Measurements from ENCODE around the gene SAMD11. TPM values are rescaled to one million over a fixed set of nuclear protein-coding genes. Genes with fewer than 3 reads are reported as not detected.

Gene SAMD11
- total and polyA plus RNA-seq, 2 donors (not counting 1 experiment from before 2014, with no cell fraction given), result not detected

DNA sequence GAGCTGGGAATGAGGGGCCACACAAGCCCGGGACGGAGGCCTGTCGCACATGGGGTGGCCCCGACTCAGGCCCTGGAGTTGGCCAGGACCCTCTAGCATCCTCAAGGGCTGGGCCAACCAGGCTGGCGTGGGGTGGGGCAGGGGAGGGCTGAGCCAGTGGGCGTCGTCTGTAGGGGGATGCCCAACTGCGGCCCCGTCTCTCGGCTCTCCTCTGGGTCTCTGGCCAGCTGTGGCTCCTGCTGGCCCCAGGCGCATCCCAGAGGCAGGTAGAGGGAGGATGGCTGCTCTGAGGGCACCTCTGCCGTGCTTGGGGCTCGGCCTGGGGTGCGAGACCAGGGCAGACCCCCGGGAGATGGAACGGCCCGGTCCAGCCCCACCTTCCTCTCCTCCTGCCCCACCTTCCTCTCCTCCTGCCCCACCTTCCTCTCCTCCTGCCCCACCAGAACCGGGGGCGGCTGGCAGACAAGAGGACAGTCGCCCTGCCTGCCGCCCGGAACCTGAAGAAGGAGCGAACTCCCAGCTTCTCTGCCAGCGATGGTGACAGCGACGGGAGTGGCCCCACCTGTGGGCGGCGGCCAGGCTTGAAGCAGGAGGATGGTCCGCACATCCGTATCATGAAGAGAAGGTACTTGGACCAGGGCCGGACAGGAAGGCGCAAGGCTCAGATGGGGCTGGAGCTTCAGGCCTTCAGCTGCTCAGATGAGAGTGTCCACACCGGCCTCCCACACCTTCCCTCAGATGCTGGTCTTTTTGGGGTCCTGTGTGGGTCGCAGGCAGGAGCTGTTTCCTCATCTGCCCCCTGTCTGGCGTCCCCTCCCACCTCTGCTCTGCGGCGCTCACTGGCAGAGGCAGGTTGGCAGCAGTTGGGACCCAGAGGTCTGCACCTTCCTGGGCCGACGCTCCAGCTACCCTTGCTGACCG lies 6.2 kb downstream of the SAMD11 start:
- H3K4me3 Mint-ChIP-seq, result no peak overlapping the region
- Histone ChIP-seq H3K4me2 (replicated peaks; ENCODE audit: low read depth, low read length, poor library complexity, severe bottlenecking) (no peak overlapping the region), H3K4me1 (ENCODE audit: control insufficient read depth in 2 of 2, insufficient read depth in 2 of 2, low read length in 2 of 2) (peaks cover 7 to 13% of the 10 kb centered on the region in 2 donors), H3K9me3 (ENCODE audit: control extremely low read depth in 1 of 3, control insufficient read depth in 2 of 3, insufficient read depth in 1 of 3, low read length in 2 of 3) (no peaks in the 10 kb centered on the region), H3K4me3 (ENCODE audit: control extremely low read depth in 1 of 5, extremely low read depth in 1 of 5, insufficient read depth in 1 of 5, low read depth in 2 of 5, low read length in 4 of 5) (no peak overlapping the region), H3K27me3 (replicated peaks in 1 of 4; ENCODE audit: control extremely low read depth in 1 of 4, control insufficient read depth in 3 of 4, insufficient read depth in 4 of 4, low read length in 3 of 4) (peaks cover 0 to 60% (median 12%) of the 10 kb centered on the region in 4 experiments), H3K9ac (ENCODE audit: low read length) (no peak overlapping the region), H3K79me2 (ENCODE audit: control insufficient read depth, insufficient read depth, low read length) (no peaks in the 10 kb centered on the region), H3K27ac (ENCODE audit: low read length in 2 of 2) (no peak overlapping the region), H2AFZ (ENCODE audit: insufficient read depth, low read depth, low read length, poor library complexity, severe bottlenecking) (no peak overlapping the region), H4K20me1 (ENCODE audit: control insufficient read depth, insufficient read depth, low read length, poor library complexity, severe bottlenecking) (no peaks in the 10 kb centered on the region), H3K36me3 (replicated peaks in 1 of 2; ENCODE audit: control extremely low read depth in 1 of 2, control insufficient read depth in 1 of 2, extremely low read depth in 1 of 2, insufficient read depth in 2 of 2, low read length in 1 of 2) (no peaks in the 10 kb centered on the region)
- H3K4me1 Mint-ChIP-seq, result peaks cover 6% of the 10 kb centered on the region
- peaks cover 30% of the 10 kb centered on the region for H3K27me3 Mint-ChIP-seq
- ChIA-PET CTCF (no interaction called here), POLR2A (no interaction called here)
- H3K27ac Mint-ChIP-seq, result no peak overlapping the region
- no peak for TF ChIP-seq EZH2 (IDR thresholded peaks at IDR 0.05; ENCODE audit: borderline replicate concordance, insufficient read depth, low read depth, low read length, poor library complexity, severe bottlenecking)
- TF ChIP-seq, protein P1, sequence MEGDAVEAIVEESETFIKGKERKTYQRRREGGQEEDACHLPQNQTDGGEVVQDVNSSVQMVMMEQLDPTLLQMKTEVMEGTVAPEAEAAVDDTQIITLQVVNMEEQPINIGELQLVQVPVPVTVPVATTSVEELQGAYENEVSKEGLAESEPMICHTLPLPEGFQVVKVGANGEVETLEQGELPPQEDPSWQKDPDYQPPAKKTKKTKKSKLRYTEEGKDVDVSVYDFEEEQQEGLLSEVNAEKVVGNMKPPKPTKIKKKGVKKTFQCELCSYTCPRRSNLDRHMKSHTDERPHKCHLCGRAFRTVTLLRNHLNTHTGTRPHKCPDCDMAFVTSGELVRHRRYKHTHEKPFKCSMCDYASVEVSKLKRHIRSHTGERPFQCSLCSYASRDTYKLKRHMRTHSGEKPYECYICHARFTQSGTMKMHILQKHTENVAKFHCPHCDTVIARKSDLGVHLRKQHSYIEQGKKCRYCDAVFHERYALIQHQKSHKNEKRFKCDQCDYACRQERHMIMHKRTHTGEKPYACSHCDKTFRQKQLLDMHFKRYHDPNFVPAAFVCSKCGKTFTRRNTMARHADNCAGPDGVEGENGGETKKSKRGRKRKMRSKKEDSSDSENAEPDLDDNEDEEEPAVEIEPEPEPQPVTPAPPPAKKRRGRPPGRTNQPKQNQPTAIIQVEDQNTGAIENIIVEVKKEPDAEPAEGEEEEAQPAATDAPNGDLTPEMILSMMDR (IDR thresholded peaks at IDR 0.05), result no peak
- ATAC-seq (ENCODE audit: low read depth) (no peak), DNase-seq (no peak)
- no peaks in the 10 kb centered on the region for H3K9me3 Mint-ChIP-seq (ENCODE audit: insufficient read depth)
- WGBS (ENCODE audit: insufficient coverage), result 90% methylated on average over 40 of the region's 40 CpGs
- intact Hi-C loops (cut with micrococcal nuclease), result no loop called here

- ChIA-PET CTCF (no interaction called here), POLR2A (no interaction called here)
- no peak overlapping the region for H2AFZ ChIP-seq (ENCODE audit: insufficient read depth, low read depth, low read length, poor library complexity, severe bottlenecking)
- TF ChIP-seq, protein P1 (IDR thresholded peaks at IDR 0.05), result no peak
- no peak for TF ChIP-seq EZH2 (IDR thresholded peaks at IDR 0.05; ENCODE audit: borderline replicate concordance, insufficient read depth, low read depth, low read length, poor library complexity, severe bottlenecking)
- Mint-ChIP-seq H3K9me3 (ENCODE audit: insufficient read depth) (no peaks in the 10 kb centered on the region), H3K27ac (no peak overlapping the region), H3K27me3 (peaks cover 31% of the 10 kb centered on the region), H3K4me1 (peaks cover 5% of the 10 kb centered on the region), H3K4me3 (no peak overlapping the region)
- no peak for ATAC-seq (ENCODE audit: low read depth)
- no peaks in the 10 kb centered on the region for H4K20me1 ChIP-seq (ENCODE audit: control insufficient read depth, insufficient read depth, low read length, poor library complexity, severe bottlenecking)
- no peak overlapping the region for H3K4me3 ChIP-seq (ENCODE audit: control extremely low read depth in 1 of 5, extremely low read depth in 1 of 5, insufficient read depth in 1 of 5, low read depth in 2 of 5, low read length in 4 of 5)
- DNase-seq, result no peak
- no peak overlapping the region for H3K9ac ChIP-seq (ENCODE audit: low read length)
- H3K9me3 ChIP-seq (ENCODE audit: control extremely low read depth in 1 of 3, control insufficient read depth in 2 of 3, insufficient read depth in 1 of 3, low read length in 2 of 3), result peaks cover 0 to 4% (median 0%) of the 10 kb centered on the region in 3 donors
- H3K27me3 ChIP-seq (replicated peaks in 1 of 4; ENCODE audit: control extremely low read depth in 1 of 4, control insufficient read depth in 3 of 4, insufficient read depth in 4 of 4, low read length in 3 of 4), result peaks cover 0 to 63% (median 13%) of the 10 kb centered on the region in 4 experiments
- 87% methylated on average over 17 of the region's 18 CpGs for whole genome bisulfite sequencing (ENCODE audit: insufficient coverage)
- peaks cover 7 to 15% of the 10 kb centered on the region in 2 donors for H3K4me1 ChIP-seq (ENCODE audit: control insufficient read depth in 2 of 2, insufficient read depth in 2 of 2, low read length in 2 of 2)
- H3K27ac ChIP-seq (ENCODE audit: low read length in 2 of 2), result no peak overlapping the region
- H3K36me3 ChIP-seq (replicated peaks in 1 of 2; ENCODE audit: control extremely low read depth in 1 of 2, control insufficient read depth in 1 of 2, extremely low read depth in 1 of 2, insufficient read depth in 2 of 2, low read length in 1 of 2), result no peaks in the 10 kb centered on the region
- no peak overlapping the region for H3K4me2 ChIP-seq (replicated peaks; ENCODE audit: low read depth, low read length, poor library complexity, severe bottlenecking)
- no peaks in the 10 kb centered on the region for H3K79me2 ChIP-seq (ENCODE audit: control insufficient read depth, insufficient read depth, low read length)
- intact Hi-C loops (cut with micrococcal nuclease), result no loop called here
These were observed 7.0 kb downstream of the SAMD11 start for GRCh38 chr1:930633-931138.
